HT1080 (cell line): ENCODE results near the gene KCTD7. TPM values are rescaled to one million over a fixed set of nuclear protein-coding genes. Genes with fewer than 3 reads are reported as not detected.
"Not testable (repeated sequence)": the region's sequence is repeated elsewhere in the genome, so short reads cannot be mapped to it uniquely, and the experiment has no call there.

ENCODE experiments used
- DNase-seq: peaks from one replicate; pipeline ENCODE4 v3.0.0-alpha.2; 2015; ENCODE audit warnings: low read depth
- total RNA-seq: library from RNA; depleted of rRNA; stranded (reverse); fragments of >200 nt; shearing (Covaris generic); gene quantifications from 2 replicates; pipeline ENCODE4 v1.2.3, GENCODE V29; 2014

KCTD7 gene
- total RNA-seq, 1 experiment from 2014 or later = 5.4 TPM

DNA sequence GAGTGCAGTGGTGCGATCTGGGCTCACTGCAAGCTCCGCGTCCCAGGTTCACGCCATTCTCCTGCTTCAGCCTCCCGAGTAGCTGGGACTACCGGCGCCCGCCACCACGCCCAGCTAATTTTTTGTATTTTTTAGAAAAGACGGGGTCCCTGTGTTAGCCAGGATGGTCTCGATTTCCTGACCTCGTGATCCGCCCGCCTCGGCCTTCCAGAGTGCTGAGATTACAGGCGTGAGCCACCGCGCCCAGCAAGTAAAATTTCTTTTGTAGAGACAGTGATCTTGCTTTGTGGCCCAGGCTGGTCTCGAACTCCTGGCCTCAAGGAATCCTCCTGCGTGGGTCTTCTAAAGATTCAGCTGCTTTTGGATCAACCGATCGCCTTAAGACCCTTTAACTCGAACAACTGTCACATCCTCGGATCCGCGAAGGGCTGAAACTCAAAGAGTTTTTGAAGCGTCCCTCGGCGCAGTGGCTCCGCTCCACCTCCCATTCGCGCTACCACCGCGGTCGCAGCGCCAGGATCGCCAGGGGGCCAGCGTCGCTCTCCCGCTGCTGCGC lies 25.1 kb downstream of the KCTD7 start:
- DNase-seq = not testable (repeated sequence)

DNA sequence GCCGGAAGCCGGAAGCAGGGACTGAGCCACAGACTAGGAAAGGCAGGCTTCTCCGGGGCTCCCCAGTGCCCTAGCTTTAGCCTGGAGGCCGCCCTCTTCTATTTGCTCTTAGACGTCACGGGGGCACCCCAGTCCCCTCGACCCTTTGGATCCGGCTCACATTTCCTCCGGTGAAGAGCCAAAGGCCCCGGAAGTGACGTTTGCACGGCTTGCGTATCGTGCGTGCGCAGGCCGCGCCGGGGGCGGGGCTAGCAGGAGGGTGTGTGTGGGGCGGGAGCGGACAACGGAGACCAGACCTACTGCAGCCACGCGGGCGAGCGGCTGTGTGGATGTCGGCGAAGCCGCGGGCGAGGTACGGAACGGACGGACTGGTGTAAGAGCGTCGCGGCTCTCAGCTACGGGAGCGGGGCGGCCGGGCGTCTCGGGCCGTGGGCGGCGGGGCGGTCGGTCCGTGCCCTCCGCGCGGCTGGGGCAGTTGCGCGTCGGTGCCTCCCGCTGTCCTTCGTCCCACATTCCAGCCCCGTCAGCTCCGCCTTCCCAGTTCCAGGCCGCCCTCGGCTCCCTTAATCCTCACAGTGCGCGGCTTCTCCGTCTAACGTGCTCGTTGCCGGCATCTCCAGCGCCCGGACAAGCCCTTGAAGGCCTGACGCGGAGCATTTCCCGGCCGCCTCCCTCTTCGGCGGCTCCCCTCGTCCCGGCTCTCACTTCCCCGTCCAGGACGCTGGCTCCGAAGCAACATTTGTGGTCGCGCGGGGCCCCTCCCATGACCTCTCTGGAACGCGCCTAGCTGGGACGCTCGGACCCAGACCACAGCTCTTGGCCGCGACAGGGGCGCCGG lies 25.8 kb downstream of the KCTD7 start:
- peak; percentile 96 for DNase-seq

DNA sequence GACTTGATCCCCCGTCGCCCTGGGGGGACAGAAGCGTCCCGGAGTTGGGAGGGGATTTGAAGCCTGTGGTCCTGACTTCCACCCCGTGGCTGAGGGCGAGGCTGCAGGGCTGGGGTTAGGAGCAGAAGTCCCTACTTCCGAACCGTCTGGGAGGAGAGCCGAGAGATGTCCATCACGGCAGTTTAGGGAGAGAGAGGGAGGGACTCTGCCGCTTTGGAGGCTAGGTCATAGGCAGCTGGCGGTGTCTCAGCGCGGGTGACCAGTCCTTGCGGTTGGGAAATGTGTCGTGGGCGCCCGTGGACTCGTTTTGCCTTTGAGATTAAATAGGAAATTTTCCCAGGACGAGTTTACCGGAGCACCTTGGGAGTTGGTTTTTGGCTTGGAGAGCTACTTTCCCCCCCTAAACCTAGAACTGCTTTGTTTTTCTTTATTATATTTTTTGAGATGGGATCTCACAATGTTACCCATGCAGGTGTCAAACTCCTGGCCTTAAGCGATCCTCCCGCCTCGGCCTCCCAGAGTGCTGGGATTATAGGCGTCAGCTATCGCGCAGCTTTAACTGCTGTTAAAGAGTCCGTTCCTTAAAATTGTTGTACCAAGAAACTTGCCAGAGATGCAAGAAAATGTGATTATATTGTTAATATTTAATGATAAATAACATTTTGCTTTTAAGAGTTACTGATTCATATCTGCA lies 26.6 kb downstream of the KCTD7 start:
- DNase-seq = peak; percentile 39

DNA sequence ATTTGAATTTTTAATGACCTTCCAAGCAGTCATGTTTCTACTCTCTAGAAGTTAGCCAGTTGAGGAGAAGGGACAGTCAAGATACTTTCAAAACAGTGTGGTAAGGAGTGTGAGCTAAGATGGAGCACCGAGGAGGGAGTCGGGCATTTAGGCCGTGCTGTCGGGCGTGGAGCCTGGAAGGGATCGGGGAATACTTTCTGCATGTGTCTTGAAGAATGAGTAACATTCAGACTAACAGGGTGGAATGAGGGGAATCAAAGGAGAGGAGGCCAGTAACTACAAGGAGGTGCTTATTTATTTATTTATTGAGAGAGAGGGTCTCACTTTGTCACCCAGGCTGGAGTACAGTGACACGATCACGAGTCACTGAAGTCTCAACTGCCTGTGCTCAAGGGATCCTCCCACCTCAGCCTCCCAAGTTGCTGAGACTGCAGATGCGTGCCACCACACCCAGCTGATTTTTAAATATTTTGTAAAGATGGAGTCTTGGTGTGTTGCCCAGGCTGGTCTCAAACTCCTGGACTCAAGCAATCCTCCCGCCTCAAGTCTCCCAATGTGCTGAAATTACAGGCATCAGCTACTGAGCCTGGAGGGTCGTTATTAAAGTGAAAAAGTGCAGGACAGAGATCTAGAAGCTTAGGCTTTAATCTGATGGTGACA lies 27.3 kb downstream of the KCTD7 start:
- peak; percentile 22 for DNase-seq

DNA sequence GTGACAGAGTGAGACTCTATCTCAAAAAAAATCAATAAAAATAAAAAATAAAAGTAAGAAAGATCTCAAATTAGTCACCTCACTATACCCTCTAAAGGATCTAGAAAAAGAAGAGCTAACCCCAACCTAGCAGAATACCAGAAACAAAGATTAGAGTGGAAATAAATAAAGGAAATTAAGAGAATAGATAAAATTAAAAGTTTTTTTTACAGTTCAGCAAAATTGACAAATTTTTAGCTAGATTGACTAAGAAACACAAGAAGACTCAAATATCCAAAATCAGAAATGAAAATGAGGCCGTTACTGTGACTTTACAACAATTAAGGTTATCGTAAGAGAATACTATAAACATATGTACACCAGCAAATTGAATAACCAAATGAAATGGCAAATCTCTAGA lies 29.1 kb downstream of the KCTD7 start:
- DNase-seq = no peak

DNA sequence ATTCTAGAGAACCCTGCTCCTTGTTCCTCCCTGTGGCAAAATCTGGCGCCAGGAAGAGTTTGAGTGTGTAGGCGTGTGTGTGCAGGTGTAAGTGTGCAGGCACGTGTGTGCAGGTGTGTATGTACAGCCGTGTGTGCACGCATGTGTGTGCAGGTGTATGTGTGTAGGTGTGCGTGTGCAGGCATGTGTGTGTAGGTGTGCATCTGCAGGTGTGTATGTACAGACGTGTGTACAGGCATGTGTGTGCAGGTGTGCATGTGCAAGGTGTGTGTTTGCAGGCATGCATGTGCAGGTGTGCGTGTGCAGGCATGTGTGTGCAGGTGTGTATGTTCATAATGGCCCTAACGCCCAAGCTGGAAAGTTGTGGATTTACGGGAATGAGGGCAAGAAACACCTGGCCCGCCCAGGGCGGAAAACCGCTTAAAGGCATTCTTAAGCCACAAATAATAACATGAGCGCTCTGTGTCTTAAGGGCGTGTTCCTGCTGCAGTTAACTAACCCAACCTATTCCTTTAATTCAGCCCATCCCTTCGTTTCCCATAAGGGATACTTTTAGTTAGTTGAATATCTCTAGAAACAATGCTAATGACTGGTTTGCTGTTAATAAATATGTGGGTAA lies 34.1 kb downstream of the KCTD7 start:
- DNase-seq = no peak

DNA sequence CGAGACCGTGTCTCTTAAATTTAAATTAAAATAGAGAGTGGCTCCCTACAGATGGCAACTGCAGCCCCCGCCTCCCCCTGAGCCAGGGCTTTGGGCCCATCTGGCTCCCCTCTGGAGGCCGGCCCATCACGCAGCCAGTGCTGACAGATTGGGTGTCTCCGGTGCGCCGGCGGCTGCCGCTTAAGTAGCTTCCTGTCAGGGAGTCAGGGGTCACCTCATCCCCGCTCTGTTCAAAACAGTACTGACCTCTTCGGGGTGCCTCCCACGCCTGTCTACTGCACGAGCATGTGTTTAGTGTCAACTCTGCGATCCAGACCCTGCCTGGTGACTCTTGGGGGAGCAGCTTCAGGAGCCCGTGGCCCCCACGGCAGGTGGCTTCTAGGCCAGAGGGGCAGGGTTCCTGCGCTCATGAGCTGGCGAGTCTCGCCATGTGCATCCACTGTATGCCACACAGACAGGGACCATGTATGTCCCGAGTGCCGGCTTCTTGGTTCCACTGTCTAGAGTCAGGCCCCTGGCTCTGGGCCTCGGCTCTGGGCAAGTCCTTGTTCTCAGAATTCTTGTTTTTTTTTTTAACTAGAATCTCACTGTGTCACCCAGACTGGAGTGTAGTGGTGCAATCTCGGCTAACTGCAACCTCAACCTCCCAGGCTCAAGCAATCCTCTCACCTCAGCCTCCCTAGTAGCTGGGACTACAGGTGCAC lies 36.1 kb downstream of the KCTD7 start:
- DNase-seq = no peak

DNA sequence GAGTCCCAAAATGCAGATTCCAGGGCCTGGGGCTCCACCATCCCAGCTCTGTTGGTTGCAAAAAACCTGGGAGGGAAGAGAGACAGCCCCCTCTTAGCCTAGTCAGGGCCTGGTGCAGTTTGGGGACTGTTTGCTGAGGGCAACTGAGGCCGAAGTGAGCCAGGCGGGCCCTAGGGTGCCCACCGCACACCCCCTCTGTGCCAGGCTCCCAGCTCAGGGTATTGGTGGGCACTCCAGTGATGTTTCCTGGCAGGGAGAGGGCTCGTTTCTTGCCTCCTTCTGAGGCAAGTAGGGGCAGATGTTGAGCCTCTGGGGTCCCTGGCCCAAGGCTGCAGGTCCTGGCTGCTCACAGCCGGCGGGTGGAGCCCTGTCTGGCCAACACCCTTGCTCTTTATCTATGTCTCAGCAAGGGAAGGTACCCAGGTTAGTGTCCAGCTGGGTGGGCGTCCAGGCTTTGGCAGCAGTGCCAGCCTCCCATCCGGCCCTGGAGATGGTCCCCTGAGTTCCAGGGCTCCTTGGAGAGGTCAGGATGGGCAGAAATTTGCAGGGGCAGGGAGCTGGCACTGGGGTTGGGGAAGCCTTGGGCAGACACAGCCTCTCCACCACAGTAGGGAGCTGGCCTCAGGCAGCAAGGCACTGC lies 37.8 kb downstream of the KCTD7 start:
- DNase-seq = no peak

DNA sequence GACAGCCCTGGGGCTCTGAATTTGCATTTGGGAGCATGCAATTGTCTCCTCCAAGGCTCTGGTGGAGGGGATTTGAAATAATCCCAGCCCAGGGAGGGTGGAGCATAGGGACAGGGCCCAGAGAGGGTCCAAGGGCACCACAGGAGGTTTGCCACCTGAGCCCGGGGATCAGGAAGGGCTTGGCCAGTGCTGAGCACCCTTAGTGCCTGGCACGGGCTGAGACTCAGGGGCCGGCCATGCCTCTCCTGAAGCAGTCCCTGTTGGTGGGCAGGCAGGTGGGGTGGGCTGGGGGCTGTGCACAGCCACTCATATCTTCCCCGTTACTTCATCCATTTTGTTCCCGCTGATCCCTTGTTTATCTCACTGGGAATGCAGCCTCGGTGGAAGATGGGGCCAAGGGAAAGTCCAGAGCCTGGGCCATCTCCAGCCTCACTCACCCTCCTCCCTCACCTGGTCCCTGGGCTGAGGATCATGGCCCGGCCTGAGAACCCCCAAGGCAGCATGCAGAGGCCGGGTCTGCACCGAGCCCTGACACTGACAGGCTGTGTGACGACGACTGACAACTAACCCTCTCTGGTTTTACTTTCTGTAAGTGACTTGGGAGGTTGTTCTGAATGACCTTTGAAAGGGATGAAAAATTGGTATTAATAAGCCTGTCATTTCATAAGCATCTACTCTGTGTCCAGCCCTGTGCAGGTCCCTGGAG lies 38.5 kb downstream of the KCTD7 start:
- DNase-seq = no peak

DNA sequence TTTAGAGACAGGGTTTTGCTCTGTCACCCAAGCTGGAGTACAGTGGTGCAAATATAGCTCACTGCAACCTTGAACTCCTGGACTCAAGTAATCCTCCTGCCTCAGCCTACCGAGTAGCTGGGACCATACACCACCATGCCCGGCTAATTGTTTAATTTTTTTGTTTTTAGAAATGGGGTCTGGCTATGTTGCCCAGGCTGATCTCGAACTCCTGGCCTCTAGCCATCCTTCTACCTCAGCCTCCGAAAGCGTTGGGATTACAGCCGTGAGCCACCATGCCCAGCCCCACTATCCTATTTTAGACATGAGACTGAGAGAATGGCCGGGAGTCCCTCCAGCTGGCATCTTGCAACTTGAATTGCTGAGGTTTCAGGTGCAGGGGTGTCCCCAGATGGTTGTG lies 39.4 kb downstream of the KCTD7 start:
- no peak for DNase-seq

DNA sequence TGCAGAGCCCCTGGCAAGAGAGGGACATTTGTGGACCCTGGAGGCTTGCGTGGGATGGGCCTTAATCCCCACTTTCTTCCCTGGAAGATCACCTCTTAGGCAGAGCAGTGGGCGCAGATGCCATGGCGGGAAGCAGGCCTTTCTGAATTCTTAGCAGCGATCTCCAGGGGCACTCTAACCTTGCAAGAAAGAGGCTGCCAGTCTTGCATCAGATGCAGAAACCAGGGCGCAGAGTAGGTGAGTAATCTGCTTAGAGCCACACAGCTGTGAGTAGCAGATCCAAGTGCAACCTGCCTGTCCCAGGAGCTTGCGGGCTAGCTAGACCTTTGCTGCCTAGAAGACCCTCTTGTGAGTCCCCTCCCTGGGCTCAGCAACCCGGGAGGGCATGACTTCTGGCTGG lies 40.0 kb downstream of the KCTD7 start:
- no peak for DNase-seq

DNA sequence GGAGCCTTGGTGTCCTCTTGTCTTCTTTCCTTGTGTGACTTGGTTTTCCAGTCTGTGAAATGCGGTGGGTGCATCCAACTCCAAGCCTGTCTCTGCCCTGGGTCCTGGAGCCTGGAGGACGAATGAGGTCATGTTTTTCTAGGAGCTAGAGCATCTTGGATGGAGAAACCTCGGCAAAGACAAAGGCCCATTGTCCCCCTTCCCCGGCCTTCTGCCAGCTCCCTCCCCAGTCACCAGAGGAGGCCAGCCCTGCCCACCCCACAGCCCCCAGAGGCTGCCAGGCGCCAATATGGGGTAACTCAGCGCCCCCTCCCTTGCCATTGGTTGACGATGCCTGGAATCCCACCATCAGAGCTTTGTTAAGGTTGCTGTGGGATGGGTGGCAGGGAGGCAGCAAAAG lies 40.4 kb downstream of the KCTD7 start:
- DNase-seq = peak; percentile 17

DNA sequence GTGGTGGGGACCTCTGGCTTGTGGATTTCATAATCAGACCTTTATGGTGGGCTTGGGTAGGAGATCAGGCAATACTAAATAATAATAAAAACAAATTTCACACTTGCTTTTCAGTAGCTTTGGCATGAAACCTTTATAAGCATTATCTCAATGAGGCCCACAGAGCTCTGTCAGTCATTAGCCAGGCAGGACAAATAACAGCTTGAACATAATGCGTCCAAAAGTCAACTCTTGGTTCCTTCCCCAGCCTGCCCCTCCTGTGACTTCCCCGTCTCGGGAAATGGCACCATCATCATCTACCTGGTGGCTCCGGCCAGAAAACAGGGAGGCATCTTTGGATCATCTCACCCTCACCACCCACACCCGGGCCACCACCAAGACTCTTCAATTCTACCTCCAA lies 40.8 kb downstream of the KCTD7 start:
- DNase-seq = no peak

DNA sequence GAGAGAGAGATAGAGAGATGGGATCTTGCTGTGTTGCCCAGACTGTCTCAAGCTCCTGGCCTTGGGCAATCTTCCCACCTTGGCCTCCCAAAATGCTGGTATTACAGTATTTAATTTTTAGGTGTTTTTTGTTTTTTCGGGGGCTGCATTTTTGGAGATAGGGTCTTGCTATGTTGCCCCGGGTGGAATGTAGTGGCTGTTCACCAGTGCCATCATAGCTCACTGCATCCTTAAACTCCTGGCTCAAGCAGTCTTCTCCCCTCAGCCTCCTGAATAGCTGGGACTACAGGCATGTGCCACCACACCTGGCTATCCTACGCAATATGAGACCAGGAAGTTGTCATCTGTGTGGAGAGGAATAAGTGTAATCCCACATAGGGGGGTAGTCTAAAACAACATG lies 42.4 kb downstream of the KCTD7 start:
- no peak for DNase-seq

DNA sequence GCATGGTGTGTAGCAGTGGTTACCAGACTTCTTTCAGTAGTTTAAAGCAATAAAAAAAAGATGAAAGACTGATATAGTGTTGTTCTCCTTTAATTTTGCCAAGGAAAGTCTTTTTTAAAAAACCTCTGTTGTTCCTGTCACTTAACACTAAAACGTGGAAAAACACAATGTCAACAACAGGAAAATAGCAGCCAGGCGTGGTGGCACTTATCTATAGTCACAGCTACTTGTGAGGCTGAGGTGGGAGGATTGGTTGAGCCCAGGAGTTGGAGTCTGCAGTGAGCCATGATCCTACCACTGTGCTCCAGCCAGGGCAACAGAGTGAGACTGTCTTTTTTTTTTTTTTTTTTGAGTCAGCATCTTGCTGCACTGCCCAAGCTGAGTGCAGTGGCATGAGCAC lies 42.8 kb downstream of the KCTD7 start:
- DNase-seq = not testable (repeated sequence)

DNA sequence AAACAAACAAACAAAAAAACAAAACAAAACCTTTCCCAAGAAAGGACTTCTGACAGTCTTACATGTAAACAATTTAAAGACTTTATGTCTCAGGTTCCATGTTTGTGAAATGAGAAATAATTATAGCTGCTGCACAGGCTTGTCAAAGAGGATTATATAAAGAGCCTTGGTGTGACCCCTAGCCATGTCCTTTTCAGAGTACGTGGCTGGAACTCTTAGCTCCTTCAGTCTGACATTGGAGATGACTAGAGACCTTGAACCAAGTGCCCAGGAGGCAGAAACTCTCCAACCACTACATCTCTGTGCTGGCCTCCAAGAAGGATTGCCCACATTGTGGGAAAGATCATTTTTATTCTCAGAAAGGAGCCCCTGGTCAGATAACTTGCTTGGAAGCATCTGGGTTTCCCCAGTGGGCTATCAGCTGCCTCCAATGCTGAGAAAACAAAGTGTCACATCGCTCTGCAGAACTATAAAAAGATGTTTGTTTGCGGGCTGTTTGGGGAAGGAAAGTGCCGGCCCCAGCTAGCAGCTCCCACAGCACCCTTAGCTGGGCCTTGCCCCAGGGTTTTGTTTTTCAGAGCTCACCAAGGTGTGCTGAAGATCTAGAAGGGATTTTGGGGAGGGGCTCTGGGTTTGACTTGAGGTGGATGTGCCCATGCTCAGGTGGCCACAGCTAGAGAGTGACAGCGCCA lies 43.9 kb downstream of the KCTD7 start:
- not testable (repeated sequence) for DNase-seq

DNA sequence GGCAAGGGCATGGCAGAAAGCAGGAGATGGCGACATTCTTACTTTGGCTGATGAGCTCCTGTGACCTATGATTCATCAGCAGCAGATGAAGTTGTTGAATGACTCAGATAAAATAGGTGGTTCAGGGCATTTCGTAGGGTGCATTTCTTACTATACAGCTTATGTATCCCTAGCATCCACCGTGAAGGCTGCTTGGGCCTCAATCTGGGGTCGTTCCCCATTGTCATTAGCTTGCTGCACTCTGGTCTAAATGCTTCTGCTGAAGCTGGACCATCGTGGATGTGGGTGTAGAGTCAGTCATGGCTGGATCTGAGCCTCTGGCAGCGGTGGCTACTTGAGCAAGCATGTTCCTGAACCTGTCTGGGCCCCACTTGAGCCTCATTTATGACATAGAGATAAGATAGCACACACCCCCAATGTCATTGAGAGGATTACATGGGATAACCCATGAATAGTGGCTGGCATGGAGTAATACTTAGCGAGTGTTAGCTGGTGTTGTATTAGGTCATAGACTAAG lies 44.5 kb downstream of the KCTD7 start:
- peak; percentile 32 for DNase-seq

DNA sequence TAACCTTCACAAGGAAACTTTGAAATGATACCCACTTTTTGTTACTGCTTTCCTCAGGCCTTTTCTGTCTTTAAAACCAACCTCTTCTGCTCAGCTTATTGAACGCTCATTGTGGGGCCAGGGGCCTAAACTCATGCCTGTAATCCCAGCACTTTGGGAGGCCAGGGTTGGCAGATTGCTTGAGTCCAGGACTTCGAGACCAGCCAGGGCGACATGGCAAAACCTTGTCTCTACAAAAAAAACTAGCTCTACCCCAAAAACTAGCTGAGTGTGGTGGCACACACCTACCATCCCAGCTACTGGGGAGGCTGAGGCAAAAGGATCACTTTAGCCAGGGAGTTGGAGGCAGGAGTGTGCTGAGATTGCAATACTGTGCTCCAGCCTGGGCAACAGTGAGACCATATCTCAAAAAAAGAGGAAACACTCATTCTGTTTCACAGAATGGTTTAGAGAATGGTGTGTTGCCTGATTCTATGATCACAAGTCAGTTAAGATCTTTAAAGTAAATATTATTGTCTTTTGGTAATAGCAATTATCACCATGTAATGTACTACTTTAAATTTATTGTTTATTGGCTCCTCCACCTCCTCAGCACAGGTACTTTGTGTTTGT lies 51.1 kb downstream of the KCTD7 start:
- no peak for DNase-seq
